ENCODE data around the gene COPS7A.

The COPS7A gene

DNA sequence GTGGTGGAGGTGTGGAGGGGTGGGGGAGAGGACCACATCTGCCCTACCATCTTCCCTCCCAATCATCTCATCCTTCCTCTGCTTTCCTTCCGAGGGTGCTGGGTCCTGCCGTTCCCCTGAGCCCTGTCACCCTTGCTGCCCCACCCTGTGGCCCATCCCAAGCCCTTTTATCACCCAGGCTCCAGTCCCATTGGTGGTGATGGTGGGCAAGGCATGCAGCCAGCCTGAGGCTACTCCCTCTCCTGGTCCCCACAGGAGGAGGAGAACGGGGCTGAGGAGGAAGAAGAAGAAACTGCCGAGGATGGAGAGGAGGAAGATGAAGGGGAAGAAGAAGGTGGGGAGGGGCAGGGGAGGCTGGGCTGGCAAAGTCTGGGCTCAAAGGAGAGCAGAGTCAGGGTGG, 45.8 kb downstream of the COPS7A start:
- Mint-ChIP-seq H3K27ac (peak overlapping the region; percentile 98), H3K27me3 (ENCODE audit: low read depth, poor library complexity) (peaks cover 8% of the 10 kb centered on the region), H3K4me1 (peaks cover 72% of the 10 kb centered on the region), H3K4me3 (peak overlapping the region; percentile 97), H3K36me3 (ENCODE audit: low read depth) (peaks cover 15% of the 10 kb centered on the region), H3K9me3 (no peaks in the 10 kb centered on the region)
- DNase-seq, result no peak
- no peak for TF ChIP-seq CTCF (IDR thresholded peaks at IDR 0.05)

DNA sequence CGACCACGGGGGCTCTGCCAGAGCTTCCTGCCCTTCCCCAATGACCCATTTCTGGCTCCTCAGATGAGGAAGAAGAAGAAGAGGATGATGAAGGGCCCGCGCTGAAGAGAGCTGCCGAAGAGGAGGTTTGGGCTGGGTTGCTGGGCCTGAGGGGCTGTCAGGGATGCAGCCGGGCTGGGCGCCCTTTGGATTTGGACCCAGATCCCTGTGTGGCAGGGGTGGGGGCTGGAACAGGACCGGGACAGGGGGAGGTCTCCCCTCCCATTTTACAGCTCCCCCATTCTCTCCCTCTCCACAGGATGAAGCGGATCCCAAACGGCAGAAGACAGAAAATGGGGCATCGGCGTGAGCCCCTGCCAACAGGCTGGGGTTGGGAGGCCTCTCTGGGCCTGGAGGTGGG, 46.2 kb downstream of the COPS7A start:
- H3K27ac Mint-ChIP-seq, result no peak overlapping the region
- peaks cover 10% of the 10 kb centered on the region for H3K27me3 Mint-ChIP-seq (ENCODE audit: low read depth, poor library complexity)
- no peaks in the 10 kb centered on the region for H3K9me3 Mint-ChIP-seq
- no peak for TF ChIP-seq CTCF (IDR thresholded peaks at IDR 0.05)
- H3K4me3 Mint-ChIP-seq, result no peak overlapping the region
- peaks cover 19% of the 10 kb centered on the region for H3K36me3 Mint-ChIP-seq (ENCODE audit: low read depth)
- no peak for DNase-seq
- H3K4me1 Mint-ChIP-seq, result peaks cover 72% of the 10 kb centered on the region

DNA sequence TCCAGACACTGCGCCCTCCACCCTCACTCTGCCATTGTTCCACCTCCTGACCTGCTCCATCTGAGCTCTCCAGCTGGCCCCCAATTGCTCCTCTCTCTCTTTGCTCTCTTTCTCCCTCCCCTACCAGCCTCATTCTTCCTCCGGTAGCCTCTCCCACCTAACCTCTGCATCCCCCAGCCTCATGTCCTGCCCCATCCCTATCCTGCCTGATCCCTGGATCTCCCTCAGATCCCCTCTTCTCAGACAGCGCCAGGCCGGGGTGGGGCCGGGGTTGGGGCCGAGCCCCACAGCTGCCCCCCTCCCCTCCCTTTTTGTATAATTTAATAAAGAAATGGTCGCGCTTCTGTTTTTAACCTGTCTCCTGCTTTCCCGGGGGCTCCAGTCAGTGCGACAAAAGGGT, 46.8 kb downstream of the COPS7A start:
- peak overlapping the region; percentile 90 for H3K27ac Mint-ChIP-seq
- peaks cover 67% of the 10 kb centered on the region for H3K4me1 Mint-ChIP-seq
- no peak for TF ChIP-seq CTCF (IDR thresholded peaks at IDR 0.05)
- no peaks in the 10 kb centered on the region for H3K9me3 Mint-ChIP-seq
- peaks cover 24% of the 10 kb centered on the region for H3K36me3 Mint-ChIP-seq (ENCODE audit: low read depth)
- H3K27me3 Mint-ChIP-seq (ENCODE audit: low read depth, poor library complexity), result peaks cover 12% of the 10 kb centered on the region
- no peak for DNase-seq
- H3K4me3 Mint-ChIP-seq, result peak overlapping the region; percentile 32

DNA sequence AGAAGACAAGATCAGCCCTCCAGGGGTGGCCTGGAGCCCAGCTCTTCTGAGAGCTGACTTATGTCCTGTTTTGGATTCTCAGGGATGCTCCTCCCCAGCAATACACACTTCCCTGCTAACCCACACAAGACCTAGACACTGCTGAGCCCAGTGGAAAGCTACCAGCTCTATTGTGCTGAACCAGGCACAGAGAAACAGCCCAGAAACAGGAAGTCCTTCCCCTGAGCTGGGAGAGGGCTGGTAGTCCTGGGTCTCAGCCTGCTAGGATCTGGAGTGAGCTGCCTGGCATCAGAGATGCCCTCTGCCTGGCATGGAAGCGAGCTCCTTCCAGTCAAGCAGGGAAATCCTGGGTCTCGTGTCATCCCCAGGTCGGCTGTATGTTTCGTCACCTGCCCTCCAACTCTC, 47.2 kb downstream of the COPS7A start:
- TF ChIP-seq CTCF (IDR thresholded peaks at IDR 0.05), result no peak
- Mint-ChIP-seq H3K27me3 (ENCODE audit: low read depth, poor library complexity) (peaks cover 12% of the 10 kb centered on the region), H3K4me3 (peak overlapping the region; percentile 32), H3K36me3 (ENCODE audit: low read depth) (peaks cover 28% of the 10 kb centered on the region), H3K27ac (peak overlapping the region; percentile 90), H3K4me1 (peaks cover 68% of the 10 kb centered on the region), H3K9me3 (no peaks in the 10 kb centered on the region)
- no peak for DNase-seq

GRCh38 chr12:6771509-6772330, 47.9 kb downstream of the COPS7A start:
- Mint-ChIP-seq H3K4me3 (peak overlapping the region; percentile 67), H3K27me3 (ENCODE audit: low read depth, poor library complexity) (peaks cover 12% of the 10 kb centered on the region), H3K9me3 (no peaks in the 10 kb centered on the region), H3K36me3 (ENCODE audit: low read depth) (peaks cover 34% of the 10 kb centered on the region), H3K27ac (peak overlapping the region; percentile 90), H3K4me1 (peaks cover 74% of the 10 kb centered on the region)
- DNase-seq, result no peak
- TF ChIP-seq CTCF (IDR thresholded peaks at IDR 0.05), result no peak

GRCh38 chr12:6772331-6772695, 48.5 kb downstream of the COPS7A start, which contains the start of gene LAG3:
TSS of gene LAG3 (plus strand) at chr12:6772520. CDS start at chr12:6772853, 333 bp downstream.
- peak within 1 kb of the TSS; percentile 75 for H3K4me3 Mint-ChIP-seq

More at GRCh38 chr12:6772331-6772695, 48.5 kb downstream of the COPS7A start, which contains the start of gene LAG3:
- no peak for DNase-seq
- Mint-ChIP-seq H3K4me1 (peaks cover 76% of the 10 kb centered on the region), H3K9me3 (no peaks in the 10 kb centered on the region), H3K27ac (peak within 1 kb of the TSS; percentile 90), H3K36me3 (ENCODE audit: low read depth) (peaks cover 39% of the 10 kb centered on the region), H3K27me3 (ENCODE audit: low read depth, poor library complexity) (peaks cover 12% of the 10 kb centered on the region)
- TF ChIP-seq CTCF (IDR thresholded peaks at IDR 0.05), result no peak

Data from nephron progenitor cell (in vitro differentiated cells).